Measurements from ENCODE around the gene CALML4.
"Not testable (repeated sequence)": the region's sequence is repeated elsewhere in the genome, so short reads cannot be mapped to it uniquely, and the experiment has no call there.

Gene CALML4

GRCh38 chr15:68224546-68225250 lies 19.6 kb upstream of the CALML4 start:
- DNase-seq (ENCODE audit: low read depth) = no peak

GRCh38 chr15:68224108-68224507 lies 19.0 kb upstream of the CALML4 start:
- no peak for DNase-seq (ENCODE audit: low read depth)

- DNase-seq (ENCODE audit: low read depth) = no peak
Observed at GRCh38 chr15:68223171-68223570, 18.0 kb upstream of the CALML4 start.

- DNase-seq (ENCODE audit: low read depth) = not testable (repeated sequence)
Observed at GRCh38 chr15:68222432-68222743, 17.3 kb upstream of the CALML4 start.

- DNase-seq (ENCODE audit: low read depth) = not testable (repeated sequence)
Observed at GRCh38 chr15:68221530-68222431, 16.6 kb upstream of the CALML4 start.

GRCh38 chr15:68220967-68221366 lies 15.8 kb upstream of the CALML4 start:
- DNase-seq (ENCODE audit: low read depth) = no peak

GRCh38 chr15:68220489-68220888 lies 15.4 kb upstream of the CALML4 start:
- no peak for DNase-seq (ENCODE audit: low read depth)

- no peak for DNase-seq (ENCODE audit: low read depth)
Observed at GRCh38 chr15:68218847-68219798, 14.0 kb upstream of the CALML4 start.

- no peak for DNase-seq (ENCODE audit: low read depth)
Observed at GRCh38 chr15:68218331-68218730, 13.2 kb upstream of the CALML4 start.

- DNase-seq (ENCODE audit: low read depth) = no peak
Observed at GRCh38 chr15:68217341-68217740, 12.2 kb upstream of the CALML4 start.

GRCh38 chr15:68214838-68215254 lies 9.7 kb upstream of the CALML4 start:
- DNase-seq (ENCODE audit: low read depth) = no peak

- no peak for DNase-seq (ENCODE audit: low read depth)
Observed at GRCh38 chr15:68213991-68214837, 9.1 kb upstream of the CALML4 start.

GRCh38 chr15:68213491-68213845 lies 8.3 kb upstream of the CALML4 start:
- not testable (repeated sequence) for DNase-seq (ENCODE audit: low read depth)

GRCh38 chr15:68211656-68212320 lies 6.7 kb upstream of the CALML4 start:
- no peak for DNase-seq (ENCODE audit: low read depth)

- peak; percentile 34 for DNase-seq (ENCODE audit: low read depth)
Observed at GRCh38 chr15:68210821-68211655, 5.9 kb upstream of the CALML4 start.

GRCh38 chr15:68210409-68210756 lies 5.3 kb upstream of the CALML4 start:
- no peak for DNase-seq (ENCODE audit: low read depth)

GRCh38 chr15:68209735-68210408 lies 4.7 kb upstream of the CALML4 start:
- peak; percentile 32 for DNase-seq (ENCODE audit: low read depth)

GRCh38 chr15:68209272-68209671 lies 4.1 kb upstream of the CALML4 start:
- no peak for DNase-seq (ENCODE audit: low read depth)

GRCh38 chr15:68208636-68209240 lies 3.6 kb upstream of the CALML4 start:
- no peak for DNase-seq (ENCODE audit: low read depth)
